ENCODE results near the gene GABBR2.

Gene GABBR2

GRCh38 chr9:98317134-98317857 lies 391.4 kb downstream of the GABBR2 start:
- no peak for DNase-seq (ENCODE audit: low read depth)

- no peak for DNase-seq (ENCODE audit: low read depth)
Observed at GRCh38 chr9:98316445-98317133, 392.1 kb downstream of the GABBR2 start.

- DNase-seq (ENCODE audit: low read depth): peak; percentile 47
Observed at GRCh38 chr9:98315551-98316060, 393.1 kb downstream of the GABBR2 start.

- no peak for DNase-seq (ENCODE audit: low read depth)
Observed at GRCh38 chr9:98315067-98315453, 393.7 kb downstream of the GABBR2 start.

- DNase-seq (ENCODE audit: low read depth): no peak
Observed at GRCh38 chr9:98314381-98315066, 394.2 kb downstream of the GABBR2 start.

- no peak for DNase-seq (ENCODE audit: low read depth)
Observed at GRCh38 chr9:98312365-98312764, 396.4 kb downstream of the GABBR2 start.

- no peak for DNase-seq (ENCODE audit: low read depth)
Observed at GRCh38 chr9:98311541-98311940, 397.2 kb downstream of the GABBR2 start.

GRCh38 chr9:98310752-98311392 lies 397.9 kb downstream of the GABBR2 start:
- no peak for DNase-seq (ENCODE audit: low read depth)

- no peak for DNase-seq (ENCODE audit: low read depth)
Observed at GRCh38 chr9:98306384-98307145, 402.2 kb downstream of the GABBR2 start.

- no peak for DNase-seq (ENCODE audit: low read depth)
Observed at GRCh38 chr9:98304381-98304780, 404.4 kb downstream of the GABBR2 start.

- no peak for DNase-seq (ENCODE audit: low read depth)
Observed at GRCh38 chr9:98303633-98304125, 405.1 kb downstream of the GABBR2 start.

GRCh38 chr9:98302938-98303632 lies 405.6 kb downstream of the GABBR2 start:
- DNase-seq (ENCODE audit: low read depth): no peak

GRCh38 chr9:98302150-98302549 lies 406.6 kb downstream of the GABBR2 start:
- DNase-seq (ENCODE audit: low read depth): no peak

- DNase-seq (ENCODE audit: low read depth): no peak
Observed at GRCh38 chr9:98300611-98301010, 408.1 kb downstream of the GABBR2 start.

GRCh38 chr9:98298476-98298875 lies 410.3 kb downstream of the GABBR2 start:
- no peak for DNase-seq (ENCODE audit: low read depth)

- DNase-seq (ENCODE audit: low read depth): no peak
Observed at GRCh38 chr9:98295824-98296223, 412.9 kb downstream of the GABBR2 start.

- DNase-seq (ENCODE audit: low read depth): no peak
Observed at GRCh38 chr9:98291820-98292219, 416.9 kb downstream of the GABBR2 start.

- no peak for DNase-seq (ENCODE audit: low read depth)
Observed at GRCh38 chr9:98290411-98290810, 418.3 kb downstream of the GABBR2 start.

GRCh38 chr9:98289614-98290201 lies 419.0 kb downstream of the GABBR2 start:
- DNase-seq (ENCODE audit: low read depth): no peak

- no peak for DNase-seq (ENCODE audit: low read depth)
Observed at GRCh38 chr9:98288881-98289280, 419.9 kb downstream of the GABBR2 start.
